Stimulated activated memory B cell treated with anti-CD40 and anti-IgM and Interleukin-4, amounts not matched to agents 10 μg/mL and 1 μg/mL and 100 μg/mL, for 72 hours (primary cell): ENCODE results near the gene OCA2.
A peak's percentile ranks its signal among the peaks of the same experiment; 100 is the strongest.

ENCODE experiments used
- ATAC-seq: fragments of 150-1000 bp; cut with Tn5 transposase; 2 replicates; pipeline ENCODE4 v1.10.0; 2021
- H3K27ac Mint-ChIP-seq: one replicate; pipeline ENCODE4 v1.8.0; 2022; ENCODE audit warnings: mild to moderate bottlenecking, mixed read lengths
- H3K27me3 Mint-ChIP-seq: one replicate; pipeline ENCODE4 v1.8.0; 2022; ENCODE audit warnings: mixed read lengths
- H3K36me3 Mint-ChIP-seq: one replicate; pipeline ENCODE4 v1.8.0; 2022; ENCODE audit warnings: mixed read lengths
- H3K4me1 Mint-ChIP-seq: one replicate; pipeline ENCODE4 v1.8.0; 2022; ENCODE audit warnings: mixed read lengths
- H3K4me3 Mint-ChIP-seq: one replicate; pipeline ENCODE4 v1.8.0; 2022; ENCODE audit warnings: mild to moderate bottlenecking, moderate library complexity, mixed read lengths
- H3K9me3 Mint-ChIP-seq: one replicate; pipeline ENCODE4 v1.8.0; 2022; ENCODE audit warnings: mixed read lengths

OCA2 gene

GRCh38 chr15:28037969-28038590 is 61.0 kb downstream of the OCA2 start:
- Mint-ChIP-seq H3K27ac (no peak overlapping the region), H3K27me3 (peaks cover 36% of the 10 kb centered on the region), H3K4me1 (no peaks in the 10 kb centered on the region), H3K4me3 (no peak overlapping the region), H3K9me3 (no peaks in the 10 kb centered on the region), H3K36me3 (no peaks in the 10 kb centered on the region)
- ATAC-seq: no peak

GRCh38 chr15:28033443-28033842 is 65.7 kb downstream of the OCA2 start:
- no peaks in the 10 kb centered on the region for H3K9me3 Mint-ChIP-seq
- H3K4me1 Mint-ChIP-seq: no peaks in the 10 kb centered on the region
- no peak overlapping the region for H3K27ac Mint-ChIP-seq
- no peak overlapping the region for H3K4me3 Mint-ChIP-seq
- no peaks in the 10 kb centered on the region for H3K36me3 Mint-ChIP-seq
- H3K27me3 Mint-ChIP-seq: peaks cover 18% of the 10 kb centered on the region
- ATAC-seq: no peak

GRCh38 chr15:28030801-28031200 is 68.3 kb downstream of the OCA2 start:
- Mint-ChIP-seq H3K4me1 (no peaks in the 10 kb centered on the region), H3K27me3 (no peaks in the 10 kb centered on the region), H3K4me3 (no peak overlapping the region), H3K27ac (no peak overlapping the region), H3K9me3 (no peaks in the 10 kb centered on the region), H3K36me3 (no peaks in the 10 kb centered on the region)
- ATAC-seq: no peak

GRCh38 chr15:28027714-28028076 is 71.4 kb downstream of the OCA2 start:
- Mint-ChIP-seq H3K4me1 (no peaks in the 10 kb centered on the region), H3K27me3 (no peaks in the 10 kb centered on the region)
- ATAC-seq: no peak

GRCh38 chr15:28026764-28027713 is 72.1 kb downstream of the OCA2 start:
- Mint-ChIP-seq H3K27ac (no peak overlapping the region), H3K4me1 (no peaks in the 10 kb centered on the region), H3K36me3 (no peaks in the 10 kb centered on the region), H3K4me3 (no peak overlapping the region), H3K27me3 (no peaks in the 10 kb centered on the region), H3K9me3 (no peaks in the 10 kb centered on the region)
- peak; percentile 31 for ATAC-seq

More at GRCh38 chr15:28027714-28028076, 71.4 kb downstream of the OCA2 start:
- Mint-ChIP-seq H3K9me3 (no peaks in the 10 kb centered on the region), H3K36me3 (no peaks in the 10 kb centered on the region), H3K27ac (no peak overlapping the region), H3K4me3 (no peak overlapping the region)

GRCh38 chr15:28026221-28026620 is 72.9 kb downstream of the OCA2 start:
- Mint-ChIP-seq H3K4me1 (no peaks in the 10 kb centered on the region), H3K4me3 (no peak overlapping the region), H3K36me3 (no peaks in the 10 kb centered on the region), H3K9me3 (no peaks in the 10 kb centered on the region), H3K27ac (no peak overlapping the region), H3K27me3 (no peaks in the 10 kb centered on the region)
- ATAC-seq: no peak

GRCh38 chr15:28025413-28025812 is 73.7 kb downstream of the OCA2 start:
- ATAC-seq: no peak
- no peaks in the 10 kb centered on the region for H3K9me3 Mint-ChIP-seq
- H3K27ac Mint-ChIP-seq: no peak overlapping the region
- no peak overlapping the region for H3K4me3 Mint-ChIP-seq
- no peaks in the 10 kb centered on the region for H3K4me1 Mint-ChIP-seq
- no peaks in the 10 kb centered on the region for H3K36me3 Mint-ChIP-seq
- no peaks in the 10 kb centered on the region for H3K27me3 Mint-ChIP-seq

GRCh38 chr15:28024889-28025250 is 74.2 kb downstream of the OCA2 start:
- Mint-ChIP-seq H3K27ac (no peak overlapping the region), H3K4me1 (no peaks in the 10 kb centered on the region), H3K27me3 (no peaks in the 10 kb centered on the region), H3K4me3 (no peak overlapping the region), H3K36me3 (no peaks in the 10 kb centered on the region), H3K9me3 (no peaks in the 10 kb centered on the region)
- ATAC-seq: no peak

GRCh38 chr15:28023933-28024888 is 74.9 kb downstream of the OCA2 start:
- no peaks in the 10 kb centered on the region for H3K27me3 Mint-ChIP-seq
- H3K4me3 Mint-ChIP-seq: no peak overlapping the region
- no peaks in the 10 kb centered on the region for H3K36me3 Mint-ChIP-seq
- no peaks in the 10 kb centered on the region for H3K9me3 Mint-ChIP-seq
- ATAC-seq: no peak
- H3K27ac Mint-ChIP-seq: no peak overlapping the region
- no peaks in the 10 kb centered on the region for H3K4me1 Mint-ChIP-seq

GRCh38 chr15:28023422-28023821 is 75.7 kb downstream of the OCA2 start:
- ATAC-seq: no peak
- Mint-ChIP-seq H3K36me3 (no peaks in the 10 kb centered on the region), H3K4me3 (no peak overlapping the region), H3K9me3 (no peaks in the 10 kb centered on the region), H3K4me1 (no peaks in the 10 kb centered on the region), H3K27ac (no peak overlapping the region), H3K27me3 (peaks cover 6% of the 10 kb centered on the region)

- no peak overlapping the region for H3K4me3 Mint-ChIP-seq
- no peaks in the 10 kb centered on the region for H3K9me3 Mint-ChIP-seq
- H3K4me1 Mint-ChIP-seq: no peaks in the 10 kb centered on the region
- no peak overlapping the region for H3K27ac Mint-ChIP-seq
- H3K36me3 Mint-ChIP-seq: no peaks in the 10 kb centered on the region
- no peak for ATAC-seq
- H3K27me3 Mint-ChIP-seq: peaks cover 10% of the 10 kb centered on the region
These were observed 76.2 kb downstream of the OCA2 start for GRCh38 chr15:28022961-28023360.

GRCh38 chr15:28022181-28022580 is 76.9 kb downstream of the OCA2 start:
- no peaks in the 10 kb centered on the region for H3K4me1 Mint-ChIP-seq
- no peaks in the 10 kb centered on the region for H3K36me3 Mint-ChIP-seq
- no peak for ATAC-seq
- H3K27ac Mint-ChIP-seq: no peak overlapping the region
- H3K27me3 Mint-ChIP-seq: peaks cover 10% of the 10 kb centered on the region
- no peak overlapping the region for H3K4me3 Mint-ChIP-seq
- no peaks in the 10 kb centered on the region for H3K9me3 Mint-ChIP-seq

- H3K9me3 Mint-ChIP-seq: no peaks in the 10 kb centered on the region
- H3K36me3 Mint-ChIP-seq: no peaks in the 10 kb centered on the region
- peaks cover 10% of the 10 kb centered on the region for H3K27me3 Mint-ChIP-seq
- no peaks in the 10 kb centered on the region for H3K4me1 Mint-ChIP-seq
- no peak overlapping the region for H3K4me3 Mint-ChIP-seq
- no peak overlapping the region for H3K27ac Mint-ChIP-seq
- no peak for ATAC-seq
These were observed 77.7 kb downstream of the OCA2 start for GRCh38 chr15:28021281-28022039.

GRCh38 chr15:28020644-28021043 is 78.5 kb downstream of the OCA2 start:
- Mint-ChIP-seq H3K4me1 (no peaks in the 10 kb centered on the region), H3K27me3 (peaks cover 10% of the 10 kb centered on the region), H3K9me3 (no peaks in the 10 kb centered on the region), H3K27ac (no peak overlapping the region), H3K36me3 (no peaks in the 10 kb centered on the region), H3K4me3 (no peak overlapping the region)
- no peak for ATAC-seq
